Measurements from ENCODE around the gene CLCF1.

The CLCF1 gene

GRCh38 chr11:67356864-67357561 is 16.4 kb downstream of the CLCF1 start:
- H3K36me3 ChIP-seq (ENCODE audit: control insufficient read depth in 4 of 4, insufficient read depth in 4 of 4, low read length in 3 of 4), result no peaks in the 10 kb centered on the region
- no peak overlapping the region for H3K4me3 ChIP-seq (ENCODE audit: control insufficient read depth in 1 of 7, extremely low read depth in 1 of 7, insufficient read depth in 4 of 7, low read depth in 2 of 7, low read length in 6 of 7)
- POLR2A ChIA-PET, result interaction anchor here (0.6 to 1.5 kb wide), 3 partner anchors 11 to 60 kb away, joined by 3 to 4 read pairs (median 3); no protein-coding TSS in a partner anchor
- peaks cover 3 to 50% (median 27%) of the 10 kb centered on the region in 4 experiments for H3K4me1 ChIP-seq (ENCODE audit: control extremely low read depth in 1 of 4, control insufficient read depth in 4 of 4, insufficient read depth in 4 of 4, low read length in 3 of 4)
- no peaks in the 10 kb centered on the region for H3K27me3 ChIP-seq (replicated peaks in 2 of 5; ENCODE audit: control insufficient read depth in 4 of 5, insufficient read depth in 5 of 5, low read length in 4 of 5)
- no peak overlapping the region for H3K27ac ChIP-seq (ENCODE audit: insufficient read depth in 1 of 2, low read depth in 1 of 2, low read length in 2 of 2, poor library complexity in 1 of 2, severe bottlenecking in 2 of 2)
- no peaks in the 10 kb centered on the region for H3K9me3 ChIP-seq (ENCODE audit: control extremely low read depth in 1 of 5, control insufficient read depth in 4 of 5, insufficient read depth in 2 of 5, low read depth in 1 of 5, low read length in 4 of 5)
- 41% methylated on average over 2 of the region's 3 CpGs for WGBS (ENCODE audit: insufficient coverage)
- CTCF ChIA-PET, result interaction anchor here (1.0 to 20.0 kb wide), 9 partner anchors 8 to 289 kb away, joined by 3 to 892 read pairs (median 4); partner anchors contain the start of genes CLCF1 and RAD9A
- peak; percentile 59 to 69 (median 68) for DNase-seq

GRCh38 chr11:67356387-67356863 is 17.0 kb downstream of the CLCF1 start:
- H3K4me1 ChIP-seq (ENCODE audit: control extremely low read depth in 1 of 4, control insufficient read depth in 4 of 4, insufficient read depth in 4 of 4, low read length in 3 of 4), result peaks cover 6 to 55% (median 31%) of the 10 kb centered on the region in 4 experiments
- no peaks in the 10 kb centered on the region for H3K9me3 ChIP-seq (ENCODE audit: control extremely low read depth in 1 of 5, control insufficient read depth in 4 of 5, insufficient read depth in 2 of 5, low read depth in 1 of 5, low read length in 4 of 5)
- 41% methylated on average over 3 of the region's 4 CpGs for WGBS (ENCODE audit: insufficient coverage)
- POLR2A ChIA-PET, result interaction anchor here (0.6 kb wide), 1 partner anchor 60 kb away, joined by 3 read pairs; no protein-coding TSS in a partner anchor
- CTCF ChIA-PET, result interaction anchor here (1.0 to 20.0 kb wide), 9 partner anchors 9 to 289 kb away, joined by 3 to 892 read pairs (median 3); partner anchors contain the start of genes CLCF1 and RAD9A
- H3K27ac ChIP-seq (ENCODE audit: insufficient read depth in 1 of 2, low read depth in 1 of 2, low read length in 2 of 2, poor library complexity in 1 of 2, severe bottlenecking in 2 of 2), result no peak overlapping the region
- H3K4me3 ChIP-seq (ENCODE audit: control insufficient read depth in 1 of 7, extremely low read depth in 1 of 7, insufficient read depth in 4 of 7, low read depth in 2 of 7, low read length in 6 of 7), result no peak overlapping the region
- H3K36me3 ChIP-seq (ENCODE audit: control insufficient read depth in 4 of 4, insufficient read depth in 4 of 4, low read length in 3 of 4), result no peaks in the 10 kb centered on the region
- no peaks in the 10 kb centered on the region for H3K27me3 ChIP-seq (replicated peaks in 2 of 5; ENCODE audit: control insufficient read depth in 4 of 5, insufficient read depth in 5 of 5, low read length in 4 of 5)
- no peak for DNase-seq

GRCh38 chr11:67355794-67356386 is 17.5 kb downstream of the CLCF1 start:
- Histone ChIP-seq H3K9me3 (ENCODE audit: control extremely low read depth in 1 of 5, control insufficient read depth in 4 of 5, insufficient read depth in 2 of 5, low read depth in 1 of 5, low read length in 4 of 5) (no peaks in the 10 kb centered on the region), H3K27ac (ENCODE audit: insufficient read depth in 1 of 2, low read depth in 1 of 2, low read length in 2 of 2, poor library complexity in 1 of 2, severe bottlenecking in 2 of 2) (no peak overlapping the region), H3K36me3 (ENCODE audit: control insufficient read depth in 4 of 4, insufficient read depth in 4 of 4, low read length in 3 of 4) (peaks cover 0 to 3% (median 0%) of the 10 kb centered on the region in 4 experiments), H3K27me3 (replicated peaks in 2 of 5; ENCODE audit: control insufficient read depth in 4 of 5, insufficient read depth in 5 of 5, low read length in 4 of 5) (no peaks in the 10 kb centered on the region), H3K4me1 (ENCODE audit: control extremely low read depth in 1 of 4, control insufficient read depth in 4 of 4, insufficient read depth in 4 of 4, low read length in 3 of 4) (peaks cover 7 to 58% (median 35%) of the 10 kb centered on the region in 4 experiments), H3K4me3 (ENCODE audit: control insufficient read depth in 1 of 7, extremely low read depth in 1 of 7, insufficient read depth in 4 of 7, low read depth in 2 of 7, low read length in 6 of 7) (no peak overlapping the region)
- POLR2A ChIA-PET, result no interaction called here
- CTCF ChIA-PET, result interaction anchor here (0.8 to 20.0 kb wide), 10 partner anchors 7 to 290 kb away, joined by 3 to 892 read pairs (median 4); partner anchors contain the start of genes CLCF1 and RAD9A
- DNase-seq, result no peak
- WGBS (ENCODE audit: insufficient coverage), result 100% methylated on average over 1 of the region's 4 CpGs

- no peaks in the 10 kb centered on the region for H3K9me3 ChIP-seq (ENCODE audit: control extremely low read depth in 1 of 5, control insufficient read depth in 4 of 5, insufficient read depth in 2 of 5, low read depth in 1 of 5, low read length in 4 of 5)
- peaks cover 7 to 58% (median 35%) of the 10 kb centered on the region in 4 experiments for H3K4me1 ChIP-seq (ENCODE audit: control extremely low read depth in 1 of 4, control insufficient read depth in 4 of 4, insufficient read depth in 4 of 4, low read length in 3 of 4)
- peaks cover 0 to 4% (median 0%) of the 10 kb centered on the region in 4 experiments for H3K36me3 ChIP-seq (ENCODE audit: control insufficient read depth in 4 of 4, insufficient read depth in 4 of 4, low read length in 3 of 4)
- DNase-seq, result no peak
- CTCF ChIA-PET, result interaction anchor here (0.8 to 20.0 kb wide), 6 partner anchors 8 to 118 kb away, joined by 3 to 892 read pairs (median 12); partner anchors contain the start of genes CLCF1 and RAD9A
- peak overlapping the region in 1 of 2 experiments; percentile 54 for H3K27ac ChIP-seq (ENCODE audit: insufficient read depth in 1 of 2, low read depth in 1 of 2, low read length in 2 of 2, poor library complexity in 1 of 2, severe bottlenecking in 2 of 2)
- WGBS (ENCODE audit: insufficient coverage), result 95% methylated on average over 7 of the region's 11 CpGs
- POLR2A ChIA-PET, result no interaction called here
- no peaks in the 10 kb centered on the region for H3K27me3 ChIP-seq (replicated peaks in 2 of 5; ENCODE audit: control insufficient read depth in 4 of 5, insufficient read depth in 5 of 5, low read length in 4 of 5)
- H3K4me3 ChIP-seq (ENCODE audit: control insufficient read depth in 1 of 7, extremely low read depth in 1 of 7, insufficient read depth in 4 of 7, low read depth in 2 of 7, low read length in 6 of 7), result no peak overlapping the region
Observed at GRCh38 chr11:67355023-67355793, 18.2 kb downstream of the CLCF1 start.

- H3K9me3 ChIP-seq (ENCODE audit: control extremely low read depth in 1 of 5, control insufficient read depth in 4 of 5, insufficient read depth in 2 of 5, low read depth in 1 of 5, low read length in 4 of 5), result no peaks in the 10 kb centered on the region
- no peaks in the 10 kb centered on the region for H3K27me3 ChIP-seq (replicated peaks in 2 of 5; ENCODE audit: control insufficient read depth in 4 of 5, insufficient read depth in 5 of 5, low read length in 4 of 5)
- ChIA-PET POLR2A (interaction anchor here (0.6 to 2.5 kb wide), 10 partner anchors 8 to 122 kb away, joined by 3 to 14 read pairs (median 4); partner anchors contain the start of gene ANKRD13D), CTCF (interaction anchor here (0.6 to 20.0 kb wide), 10 partner anchors 8 to 300 kb away, joined by 3 to 892 read pairs (median 4); partner anchors contain the start of genes CLCF1 and RAD9A)
- H3K27ac ChIP-seq (ENCODE audit: insufficient read depth in 1 of 2, low read depth in 1 of 2, low read length in 2 of 2, poor library complexity in 1 of 2, severe bottlenecking in 2 of 2), result peak overlapping the region; percentile 46 to 92
- peaks cover 7 to 58% (median 35%) of the 10 kb centered on the region in 4 experiments for H3K4me1 ChIP-seq (ENCODE audit: control extremely low read depth in 1 of 4, control insufficient read depth in 4 of 4, insufficient read depth in 4 of 4, low read length in 3 of 4)
- peak in 1 of 3 donors; percentile 29 for DNase-seq
- WGBS (ENCODE audit: insufficient coverage), result 62% methylated on average over 6 of the region's 8 CpGs
- peak overlapping the region in 6 of 7 experiments; percentile 50 to 95 (median 84) for H3K4me3 ChIP-seq (ENCODE audit: control insufficient read depth in 1 of 7, extremely low read depth in 1 of 7, insufficient read depth in 4 of 7, low read depth in 2 of 7, low read length in 6 of 7)
- H3K36me3 ChIP-seq (ENCODE audit: control insufficient read depth in 4 of 4, insufficient read depth in 4 of 4, low read length in 3 of 4), result peaks cover 0 to 4% (median 0%) of the 10 kb centered on the region in 4 experiments
Observed at GRCh38 chr11:67354075-67355022, 19.0 kb downstream of the CLCF1 start.
